ENCODE data around the gene GPX4. TPM values are rescaled to one million over a fixed set of nuclear protein-coding genes. Genes with fewer than 3 reads are reported as not detected.
A peak's percentile ranks its signal among the peaks of the same experiment; 100 is the strongest.

The GPX4 gene
- total and polyA plus RNA-seq, 9 of the 15 experiments (the other 6 are each of a cell fraction or from before 2014, with no cell fraction given): 61.4 to 661 (median 349) TPM

DNA sequence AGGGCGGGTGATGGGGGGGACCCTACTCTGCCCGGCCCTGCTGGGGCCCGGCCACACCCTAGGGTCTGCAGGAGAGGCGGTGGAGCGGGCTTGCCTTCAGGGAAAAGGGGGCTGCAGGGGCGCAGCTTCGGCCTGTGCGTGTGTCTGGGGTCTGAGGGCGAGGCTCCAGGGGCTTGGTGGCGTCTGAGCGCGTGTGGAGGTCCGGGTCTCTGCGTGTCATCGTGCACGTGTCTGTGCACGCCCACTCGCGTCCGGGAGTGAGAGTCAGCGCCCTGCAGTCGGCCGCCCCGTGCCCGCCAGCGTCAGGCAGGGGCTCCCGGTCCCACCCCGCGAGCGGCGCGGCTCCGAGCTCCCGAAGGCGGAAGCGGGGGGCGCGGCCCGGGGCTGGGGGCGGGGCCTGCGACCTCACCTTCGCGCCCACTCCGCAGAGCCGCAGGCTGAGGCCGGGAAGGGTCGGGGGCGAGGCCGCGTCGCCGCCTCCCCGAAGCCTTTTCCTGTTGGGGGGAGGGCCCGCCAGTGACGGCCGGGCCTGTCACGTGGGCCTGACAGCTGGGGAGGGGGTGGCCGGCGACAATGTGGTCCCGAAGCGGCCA is 37.0 kb upstream of the GPX4 start, which contains the start of gene ARHGAP45 (continued):
- TF ChIP-seq, protein P1, sequence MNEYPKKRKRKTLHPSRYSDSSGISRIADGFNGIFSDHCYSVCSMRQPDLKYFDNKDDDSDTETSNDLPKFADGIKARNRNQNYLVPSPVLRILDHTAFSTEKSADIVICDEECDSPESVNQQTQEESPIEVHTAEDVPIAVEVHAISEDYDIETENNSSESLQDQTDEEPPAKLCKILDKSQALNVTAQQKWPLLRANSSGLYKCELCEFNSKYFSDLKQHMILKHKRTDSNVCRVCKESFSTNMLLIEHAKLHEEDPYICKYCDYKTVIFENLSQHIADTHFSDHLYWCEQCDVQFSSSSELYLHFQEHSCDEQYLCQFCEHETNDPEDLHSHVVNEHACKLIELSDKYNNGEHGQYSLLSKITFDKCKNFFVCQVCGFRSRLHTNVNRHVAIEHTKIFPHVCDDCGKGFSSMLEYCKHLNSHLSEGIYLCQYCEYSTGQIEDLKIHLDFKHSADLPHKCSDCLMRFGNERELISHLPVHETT (CRISPR knock-in tag; conservative IDR thresholded peaks at IDR 0.05 in 1 of 2, IDR thresholded peaks at IDR 0.05 in 1 of 2): no peak
- TF ChIP-seq NCOA6 (IDR thresholded peaks at IDR 0.05) (no peak), POLR2A (conservative IDR thresholded peaks at IDR 0.05) (no peak), PTTG1 (tag; IDR thresholded peaks at IDR 0.05; ENCODE audit: low read depth) (no peak), NCOA4 (IDR thresholded peaks at IDR 0.05; ENCODE audit: partially characterized antibody) (no peak), ZKSCAN8 (CRISPR knock-in tag; IDR thresholded peaks at IDR 0.05) (no peak), ZNF12 (CRISPR knock-in tag; IDR thresholded peaks at IDR 0.05) (no peak), GABPB2 (CRISPR knock-in tag; conservative IDR thresholded peaks at IDR 0.05) (no peak), YBX1 (IDR thresholded peaks at IDR 0.05) (no peak), LARP7 (IDR thresholded peaks at IDR 0.05) (no peak), SAFB (IDR thresholded peaks at IDR 0.05; ENCODE audit: borderline replicate concordance, low read depth, low read length) (peak; percentile 85), CREB1 (IDR thresholded peaks at IDR 0.05) (no peak), CREB1 (CRISPR knock-in tag; IDR thresholded peaks at IDR 0.05) (0 out of 2 replicates have a peak, but pooled peaks have one; percentile 21), ZNF134 (CRISPR knock-in tag; conservative IDR thresholded peaks at IDR 0.05) (no peak)
- TF ChIP-seq, protein P2, sequence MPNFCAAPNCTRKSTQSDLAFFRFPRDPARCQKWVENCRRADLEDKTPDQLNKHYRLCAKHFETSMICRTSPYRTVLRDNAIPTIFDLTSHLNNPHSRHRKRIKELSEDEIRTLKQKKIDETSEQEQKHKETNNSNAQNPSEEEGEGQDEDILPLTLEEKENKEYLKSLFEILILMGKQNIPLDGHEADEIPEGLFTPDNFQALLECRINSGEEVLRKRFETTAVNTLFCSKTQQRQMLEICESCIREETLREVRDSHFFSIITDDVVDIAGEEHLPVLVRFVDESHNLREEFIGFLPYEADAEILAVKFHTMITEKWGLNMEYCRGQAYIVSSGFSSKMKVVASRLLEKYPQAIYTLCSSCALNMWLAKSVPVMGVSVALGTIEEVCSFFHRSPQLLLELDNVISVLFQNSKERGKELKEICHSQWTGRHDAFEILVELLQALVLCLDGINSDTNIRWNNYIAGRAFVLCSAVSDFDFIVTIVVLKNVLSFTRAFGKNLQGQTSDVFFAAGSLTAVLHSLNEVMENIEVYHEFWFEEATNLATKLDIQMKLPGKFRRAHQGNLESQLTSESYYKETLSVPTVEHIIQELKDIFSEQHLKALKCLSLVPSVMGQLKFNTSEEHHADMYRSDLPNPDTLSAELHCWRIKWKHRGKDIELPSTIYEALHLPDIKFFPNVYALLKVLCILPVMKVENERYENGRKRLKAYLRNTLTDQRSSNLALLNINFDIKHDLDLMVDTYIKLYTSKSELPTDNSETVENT (CRISPR knock-in tag; IDR thresholded peaks at IDR 0.05): peak; percentile 60; the same call in 1 of the 2 replicates
- TF ChIP-seq, protein P3, sequence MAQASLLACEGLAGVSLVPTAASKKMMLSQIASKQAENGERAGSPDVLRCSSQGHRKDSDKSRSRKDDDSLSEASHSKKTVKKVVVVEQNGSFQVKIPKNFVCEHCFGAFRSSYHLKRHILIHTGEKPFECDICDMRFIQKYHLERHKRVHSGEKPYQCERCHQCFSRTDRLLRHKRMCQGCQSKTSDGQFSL (CRISPR knock-in tag; IDR thresholded peaks at IDR 0.05): no peak; the same call in 1 of the 2 replicates
- TF ChIP-seq, protein P3 (tag; IDR thresholded peaks at IDR 0.05): no peak
- TF ChIP-seq, protein P4, sequence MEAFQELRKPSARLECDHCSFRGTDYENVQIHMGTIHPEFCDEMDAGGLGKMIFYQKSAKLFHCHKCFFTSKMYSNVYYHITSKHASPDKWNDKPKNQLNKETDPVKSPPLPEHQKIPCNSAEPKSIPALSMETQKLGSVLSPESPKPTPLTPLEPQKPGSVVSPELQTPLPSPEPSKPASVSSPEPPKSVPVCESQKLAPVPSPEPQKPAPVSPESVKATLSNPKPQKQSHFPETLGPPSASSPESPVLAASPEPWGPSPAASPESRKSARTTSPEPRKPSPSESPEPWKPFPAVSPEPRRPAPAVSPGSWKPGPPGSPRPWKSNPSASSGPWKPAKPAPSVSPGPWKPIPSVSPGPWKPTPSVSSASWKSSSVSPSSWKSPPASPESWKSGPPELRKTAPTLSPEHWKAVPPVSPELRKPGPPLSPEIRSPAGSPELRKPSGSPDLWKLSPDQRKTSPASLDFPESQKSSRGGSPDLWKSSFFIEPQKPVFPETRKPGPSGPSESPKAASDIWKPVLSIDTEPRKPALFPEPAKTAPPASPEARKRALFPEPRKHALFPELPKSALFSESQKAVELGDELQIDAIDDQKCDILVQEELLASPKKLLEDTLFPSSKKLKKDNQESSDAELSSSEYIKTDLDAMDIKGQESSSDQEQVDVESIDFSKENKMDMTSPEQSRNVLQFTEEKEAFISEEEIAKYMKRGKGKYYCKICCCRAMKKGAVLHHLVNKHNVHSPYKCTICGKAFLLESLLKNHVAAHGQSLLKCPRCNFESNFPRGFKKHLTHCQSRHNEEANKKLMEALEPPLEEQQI (IDR thresholded peaks at IDR 0.05): no peak
- TF ChIP-seq, protein P5, sequence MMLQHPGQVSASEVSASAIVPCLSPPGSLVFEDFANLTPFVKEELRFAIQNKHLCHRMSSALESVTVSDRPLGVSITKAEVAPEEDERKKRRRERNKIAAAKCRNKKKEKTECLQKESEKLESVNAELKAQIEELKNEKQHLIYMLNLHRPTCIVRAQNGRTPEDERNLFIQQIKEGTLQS (IDR thresholded peaks at IDR 0.05): no peak
- TF ChIP-seq, protein P5 (CRISPR knock-in tag; conservative IDR thresholded peaks at IDR 0.05): no peak
- TF ChIP-seq, protein P6, sequence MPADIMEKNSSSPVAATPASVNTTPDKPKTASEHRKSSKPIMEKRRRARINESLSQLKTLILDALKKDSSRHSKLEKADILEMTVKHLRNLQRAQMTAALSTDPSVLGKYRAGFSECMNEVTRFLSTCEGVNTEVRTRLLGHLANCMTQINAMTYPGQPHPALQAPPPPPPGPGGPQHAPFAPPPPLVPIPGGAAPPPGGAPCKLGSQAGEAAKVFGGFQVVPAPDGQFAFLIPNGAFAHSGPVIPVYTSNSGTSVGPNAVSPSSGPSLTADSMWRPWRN (IDR thresholded peaks at IDR 0.05; ENCODE audit: low read depth): no peak
